Mesenchymal stem cell (in vitro differentiated cells and primary cell): Measurements from ENCODE around the gene POLR3F.

Experiments
- DNase-seq: peaks from one replicate; pipeline ENCODE4 v3.0.0-alpha.2; 2013
- H2AFZ ChIP-seq: one replicate; pipeline ENCODE4 v1.6.1; 2013; ENCODE audit warnings: low read depth, mild to moderate bottlenecking, control low read depth, inconsistent platforms, low read length, moderate library complexity
- H2AK5ac ChIP-seq: 2 replicates; pipeline ENCODE4 v1.6.1; 2013; ENCODE audit warnings: low read length, moderate library complexity, mild to moderate bottlenecking, inconsistent platforms; ENCODE audit not compliant: severe bottlenecking
- H2BK120ac ChIP-seq: one replicate; pipeline ENCODE4 v1.6.1; 2013; ENCODE audit warnings: low read depth, mild to moderate bottlenecking, inconsistent platforms, low read length, moderate library complexity
- H2BK12ac ChIP-seq, 2 experiments: one replicate each; pipeline ENCODE4 v1.6.1; 2013; ENCODE audit warnings: inconsistent platforms in 2 of 2, low read length in 2 of 2, mild to moderate bottlenecking in 2 of 2, moderate library complexity in 2 of 2, control low read depth in 1 of 2
- H2BK15ac ChIP-seq: one replicate; pipeline ENCODE4 v1.6.1; 2013; ENCODE audit warnings: mild to moderate bottlenecking, low read depth, inconsistent platforms; ENCODE audit not compliant: poor library complexity, severe bottlenecking
- H2BK5ac ChIP-seq: 2 replicates; pipeline ENCODE4 v1.6.1; 2013; ENCODE audit warnings: low read depth, mild to moderate bottlenecking, low read length, control low read depth, inconsistent platforms; ENCODE audit not compliant: poor library complexity, severe bottlenecking
- H3K14ac ChIP-seq, 2 experiments: one replicate each; pipeline ENCODE4 v1.6.1; 2013; ENCODE audit warnings: inconsistent platforms in 2 of 2, low read length in 2 of 2, control low read depth in 1 of 2, mild to moderate bottlenecking in 1 of 2, moderate library complexity in 1 of 2
- H3K18ac ChIP-seq, 2 experiments: one replicate each; pipeline ENCODE4 v1.6.1; 2013; ENCODE audit warnings: inconsistent platforms in 2 of 2, low read length in 2 of 2, control low read depth in 1 of 2, low read depth in 1 of 2, mild to moderate bottlenecking in 1 of 2
- H3K23ac ChIP-seq, 2 experiments: one replicate each; pipeline ENCODE4 v1.6.1; 2013; ENCODE audit warnings: inconsistent platforms in 2 of 2, low read length in 2 of 2, mild to moderate bottlenecking in 2 of 2, moderate library complexity in 2 of 2, control low read depth in 1 of 2
- H3K27ac ChIP-seq: 2 replicates; pipeline ENCODE4 v1.5.1; 2013; ENCODE audit warnings: mild to moderate bottlenecking, moderate library complexity, low read length, control low read depth, inconsistent platforms; ENCODE audit not compliant: poor library complexity, severe bottlenecking
- H3K27me3 ChIP-seq, 2 experiments: 2 replicates each; pipeline versions ENCODE4 v1.6.1 to v1.7.0; 2013; ENCODE audit warnings: low read length in 2 of 2, mild to moderate bottlenecking in 2 of 2, moderate library complexity in 2 of 2, control low read depth in 1 of 2, inconsistent platforms in 1 of 2; ENCODE audit not compliant: control insufficient read depth in 1 of 2, insufficient read depth in 1 of 2
- H3K36me3 ChIP-seq, 2 experiments: 2 replicates each; pipeline versions ENCODE4 v1.6.1 to v1.7.0; 2013; ENCODE audit warnings: low read length in 2 of 2, control low read depth in 1 of 2, inconsistent platforms in 1 of 2, low read depth in 1 of 2, mild to moderate bottlenecking in 1 of 2; ENCODE audit not compliant: insufficient read depth in 2 of 2, control insufficient read depth in 1 of 2
- H3K4ac ChIP-seq, 2 experiments: one replicate each; pipeline ENCODE4 v1.6.1; 2013; ENCODE audit warnings: inconsistent platforms in 2 of 2, low read length in 2 of 2, mild to moderate bottlenecking in 2 of 2, moderate library complexity in 2 of 2, control low read depth in 1 of 2, low read depth in 1 of 2
- H3K4me1 ChIP-seq: 2 replicates; pipeline ENCODE4 v1.6.1; 2013; ENCODE audit warnings: low read depth, low read length, control low read depth; ENCODE audit not compliant: control insufficient read depth, insufficient read depth
- H3K4me2 ChIP-seq: 2 replicates; pipeline ENCODE4 v1.6.1; 2013; ENCODE audit warnings: low read length, mild to moderate bottlenecking, inconsistent platforms; ENCODE audit not compliant: poor library complexity, severe bottlenecking
- H3K4me3 ChIP-seq, 2 experiments: 2 replicates each; pipeline versions ENCODE4 v1.5.1 to v1.7.0; 2013; ENCODE audit warnings: low read length in 2 of 2, mild to moderate bottlenecking in 2 of 2, control low read depth in 1 of 2, low read depth in 1 of 2; ENCODE audit not compliant: insufficient read depth in 1 of 2
- H3K79me1 ChIP-seq: replicated peaks from 2 replicates; pipeline ENCODE4 v1.6.1; 2013; ENCODE audit warnings: mild to moderate bottlenecking, control low read depth, low read length, inconsistent platforms; ENCODE audit not compliant: poor library complexity, severe bottlenecking
- H3K9ac ChIP-seq: 2 replicates; pipeline ENCODE4 v1.7.0; 2013; ENCODE audit warnings: mild to moderate bottlenecking, low read length, moderate library complexity
- H3K9me3 ChIP-seq: 2 replicates; pipeline ENCODE4 v1.7.0; 2013; ENCODE audit warnings: mild to moderate bottlenecking, low read length; ENCODE audit not compliant: control insufficient read depth
- H4K8ac ChIP-seq: one replicate; pipeline ENCODE4 v1.6.1; 2013; ENCODE audit warnings: inconsistent platforms, mild to moderate bottlenecking, low read length, moderate library complexity
- H4K91ac ChIP-seq: one replicate; pipeline ENCODE4 v1.6.1; 2013; ENCODE audit warnings: mild to moderate bottlenecking, low read length, inconsistent platforms
- WGBS: methylation state at CpG from one replicate; pipeline ENCODE4 v1.1.7; 2013; ENCODE audit warnings: mixed read lengths; 5-methylcytosine and 5-hydroxymethylcytosine counted together

The POLR3F gene

DNA sequence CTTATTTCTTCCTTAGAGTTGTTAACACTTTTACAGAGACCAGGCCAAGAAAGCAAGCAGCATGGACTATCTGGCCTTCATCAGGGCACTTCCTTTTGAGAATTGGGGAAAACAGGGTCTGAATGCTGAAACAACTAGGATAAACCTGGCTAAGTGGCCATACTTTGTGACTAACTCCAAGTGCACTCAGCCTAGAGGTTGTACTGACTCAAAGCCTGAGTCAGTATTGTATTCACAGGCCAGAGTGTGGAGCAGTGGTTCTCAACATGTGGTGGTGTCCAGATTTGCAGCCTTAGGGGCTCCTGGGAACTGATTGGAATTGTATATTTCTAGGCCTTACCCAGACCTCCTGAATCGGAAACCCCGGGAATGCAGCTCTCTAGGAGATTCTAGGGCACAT lies 60.6 kb downstream of the POLR3F start:
- no peak overlapping the region for H2BK12ac ChIP-seq
- no peaks in the 10 kb centered on the region for H3K4me1 ChIP-seq
- no peaks in the 10 kb centered on the region for H3K27me3 ChIP-seq
- H4K91ac ChIP-seq: no peak overlapping the region
- no peak overlapping the region for H3K18ac ChIP-seq
- H3K4me2 ChIP-seq: no peak overlapping the region
- no peak overlapping the region for H2BK15ac ChIP-seq
- 100% methylated on average over 2 of the region's 2 CpGs for WGBS
- H4K8ac ChIP-seq: no peak overlapping the region
- H3K4me3 ChIP-seq: no peak overlapping the region
- no peak overlapping the region for H3K27ac ChIP-seq
- H3K79me1 ChIP-seq: peaks cover 13% of the 10 kb centered on the region
- no peak overlapping the region for H3K23ac ChIP-seq
- no peak overlapping the region for H2BK5ac ChIP-seq
- H2BK120ac ChIP-seq: no peak overlapping the region
- no peaks in the 10 kb centered on the region for H3K9me3 ChIP-seq
- H3K14ac ChIP-seq: no peak overlapping the region
- no peak overlapping the region for H2AK5ac ChIP-seq
- H3K4ac ChIP-seq: no peak overlapping the region
- H3K9ac ChIP-seq: peak overlapping the region; percentile 64
- peak; percentile 4 for DNase-seq
- no peak overlapping the region for H2AFZ ChIP-seq
- H3K36me3 ChIP-seq: peaks cover 47 to 67% of the 10 kb centered on the region in 2 experiments

DNA sequence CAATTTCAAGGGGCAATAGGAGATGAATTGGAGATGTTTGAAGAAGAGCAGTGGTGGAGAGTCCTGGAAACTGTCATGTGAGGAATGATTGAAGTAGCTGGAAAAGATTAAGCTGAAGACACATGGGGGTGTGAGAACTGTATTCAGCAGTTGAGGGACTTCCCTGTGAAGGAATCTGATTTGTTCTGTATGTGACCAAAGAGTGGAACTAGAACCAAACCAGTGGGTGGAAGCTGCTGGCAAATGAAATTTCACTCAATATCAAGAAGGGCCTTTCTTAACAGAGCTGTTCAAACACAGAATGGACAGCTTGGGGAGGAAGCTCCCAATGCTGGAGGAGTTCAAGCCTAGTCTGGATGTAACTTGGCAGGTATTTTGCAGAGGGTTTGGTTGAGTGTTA lies 61.9 kb downstream of the POLR3F start:
- no peak overlapping the region for H2BK15ac ChIP-seq
- H3K36me3 ChIP-seq: peaks cover 55 to 79% of the 10 kb centered on the region in 2 experiments
- H3K4ac ChIP-seq: no peak overlapping the region
- no peak overlapping the region for H2BK5ac ChIP-seq
- H4K91ac ChIP-seq: no peak overlapping the region
- no peak overlapping the region for H3K14ac ChIP-seq
- H2BK12ac ChIP-seq: no peak overlapping the region
- no peak overlapping the region for H3K9ac ChIP-seq
- H2BK120ac ChIP-seq: no peak overlapping the region
- H3K79me1 ChIP-seq: peaks cover 15% of the 10 kb centered on the region
- no peak overlapping the region for H3K23ac ChIP-seq
- H3K4me3 ChIP-seq: no peak overlapping the region
- no peak overlapping the region for H3K18ac ChIP-seq
- H4K8ac ChIP-seq: no peak overlapping the region
- no peak overlapping the region for H3K27ac ChIP-seq
- DNase-seq: no peak
- H3K27me3 ChIP-seq: no peaks in the 10 kb centered on the region
- peaks cover 2% of the 10 kb centered on the region for H3K4me1 ChIP-seq
- H3K4me2 ChIP-seq: no peak overlapping the region
- no peak overlapping the region for H2AK5ac ChIP-seq
- no peak overlapping the region for H2AFZ ChIP-seq
- no peaks in the 10 kb centered on the region for H3K9me3 ChIP-seq

DNA sequence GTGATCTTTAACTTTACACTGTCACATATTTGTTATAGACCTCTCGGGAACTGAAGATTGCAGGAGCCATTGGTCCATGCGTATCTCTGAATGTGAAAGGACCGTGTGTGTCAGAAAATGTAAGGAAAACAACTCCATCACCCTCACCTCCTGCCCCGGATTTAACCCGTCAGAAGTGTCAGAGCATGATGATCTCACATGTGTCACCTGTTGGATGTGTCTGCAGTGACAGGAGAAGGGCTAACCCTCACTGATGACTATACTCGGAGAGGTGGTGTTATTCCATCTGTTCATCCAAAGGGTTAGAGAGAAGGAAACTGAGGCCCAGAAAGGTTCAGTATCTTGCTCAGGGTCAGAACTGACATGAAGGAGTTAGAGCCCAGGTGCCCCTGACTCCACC lies 65.4 kb downstream of the POLR3F start:
- Histone ChIP-seq H3K9me3 (no peaks in the 10 kb centered on the region), H3K27ac (no peak overlapping the region), H3K9ac (no peak overlapping the region), H3K36me3 (peaks cover 34 to 82% of the 10 kb centered on the region in 2 experiments), H3K79me1 (peaks cover 15% of the 10 kb centered on the region), H3K27me3 (no peaks in the 10 kb centered on the region), H4K8ac (no peak overlapping the region), H3K14ac (no peak overlapping the region), H3K4me3 (no peak overlapping the region), H2AFZ (no peak overlapping the region), H4K91ac (no peak overlapping the region), H3K4ac (no peak overlapping the region), H2BK12ac (no peak overlapping the region), H3K23ac (no peak overlapping the region), H3K18ac (no peak overlapping the region), H2BK120ac (no peak overlapping the region), H2BK15ac (no peak overlapping the region), H3K4me2 (no peak overlapping the region), H3K4me1 (peaks cover 5% of the 10 kb centered on the region), H2AK5ac (no peak overlapping the region), H2BK5ac (no peak overlapping the region)
- WGBS: 100% methylated on average over 5 of the region's 6 CpGs
- no peak for DNase-seq

DNA sequence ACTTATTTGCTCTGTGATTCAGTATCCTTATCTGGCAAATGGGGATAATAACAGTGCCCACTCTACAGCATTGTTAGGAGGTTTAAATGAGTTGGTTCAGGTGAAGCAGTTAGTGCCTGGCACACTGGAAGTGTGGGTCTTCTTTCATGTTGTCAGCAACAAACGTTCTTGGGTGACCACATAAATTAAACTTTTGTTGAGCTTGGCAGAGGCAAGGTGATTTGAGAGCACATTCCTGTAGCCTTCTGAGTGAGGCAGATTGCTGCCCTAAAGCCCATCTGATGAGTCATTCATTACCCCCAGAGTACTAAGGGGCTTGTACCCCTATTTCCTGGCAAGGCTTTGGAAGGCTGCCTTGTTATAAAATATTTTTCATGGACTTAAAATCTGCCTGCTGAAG lies 66.3 kb downstream of the POLR3F start:
- Histone ChIP-seq H3K27me3 (no peaks in the 10 kb centered on the region), H3K14ac (no peak overlapping the region), H3K79me1 (peaks cover 16% of the 10 kb centered on the region), H3K4me1 (peaks cover 6% of the 10 kb centered on the region), H3K4me3 (no peak overlapping the region), H3K4me2 (no peak overlapping the region), H2BK120ac (no peak overlapping the region), H2BK5ac (no peak overlapping the region), H4K91ac (no peak overlapping the region), H2AK5ac (no peak overlapping the region), H3K36me3 (peaks cover 30 to 81% of the 10 kb centered on the region in 2 experiments), H3K9me3 (no peaks in the 10 kb centered on the region), H4K8ac (no peak overlapping the region), H3K23ac (no peak overlapping the region), H3K9ac (no peak overlapping the region), H2AFZ (no peak overlapping the region), H3K4ac (no peak overlapping the region), H2BK12ac (no peak overlapping the region), H3K27ac (peak overlapping the region; percentile 21), H3K18ac (no peak overlapping the region), H2BK15ac (no peak overlapping the region)
- DNase-seq: no peak
- 93% methylated on average over 1 of the region's 1 CpG for WGBS
